ENCODE results near the gene GPR15.

Gene GPR15

GRCh38 chr3:98531622-98532274 is at the start of gene GPR15:
GPR15 (plus strand) TSS chr3:98531978; CDS start chr3:98532034, 56 bp downstream.
- no peak for DNase-seq (ENCODE audit: extremely low read depth, insufficient read length)
- no peaks in the 10 kb centered on the region for H3K27me3 ChIP-seq (replicated peaks; ENCODE audit: control insufficient read depth, insufficient read depth, low read length)
- TF ChIP-seq CTCF (IDR thresholded peaks at IDR 0.05; ENCODE audit: insufficient read depth, low read length, poor library complexity, severe bottlenecking) = no peak
- peaks cover 3% of the 10 kb centered on the region; the same call in 1 of the 2 replicates for H3K36me3 ChIP-seq (ENCODE audit: control insufficient read depth, insufficient read depth, low read length)
- H3K4me3 ChIP-seq (replicated peaks; ENCODE audit: low read depth, low read length) = peak within 1 kb of the TSS; percentile 86

- Histone ChIP-seq H3K27me3 (replicated peaks; ENCODE audit: control insufficient read depth, insufficient read depth, low read length) (no peaks in the 10 kb centered on the region), H3K4me3 (replicated peaks; ENCODE audit: low read depth, low read length) (no peak overlapping the region), H3K36me3 (ENCODE audit: control insufficient read depth, insufficient read depth, low read length) (no peaks in the 10 kb centered on the region)
- no peak for TF ChIP-seq CTCF (IDR thresholded peaks at IDR 0.05; ENCODE audit: insufficient read depth, low read length, poor library complexity, severe bottlenecking)
- DNase-seq (ENCODE audit: extremely low read depth, insufficient read length) = no peak
Measured at GRCh38 chr3:98482717-98483482, 48.9 kb upstream of the GPR15 start.

- Histone ChIP-seq H3K27me3 (replicated peaks; ENCODE audit: control insufficient read depth, insufficient read depth, low read length) (no peaks in the 10 kb centered on the region), H3K4me3 (replicated peaks; ENCODE audit: low read depth, low read length) (no peak overlapping the region), H3K36me3 (ENCODE audit: control insufficient read depth, insufficient read depth, low read length) (no peaks in the 10 kb centered on the region)
- no peak for TF ChIP-seq CTCF (IDR thresholded peaks at IDR 0.05; ENCODE audit: insufficient read depth, low read length, poor library complexity, severe bottlenecking)
- DNase-seq (ENCODE audit: extremely low read depth, insufficient read length) = no peak
Measured at GRCh38 chr3:98483626-98484025, 48.2 kb upstream of the GPR15 start.

DNA sequence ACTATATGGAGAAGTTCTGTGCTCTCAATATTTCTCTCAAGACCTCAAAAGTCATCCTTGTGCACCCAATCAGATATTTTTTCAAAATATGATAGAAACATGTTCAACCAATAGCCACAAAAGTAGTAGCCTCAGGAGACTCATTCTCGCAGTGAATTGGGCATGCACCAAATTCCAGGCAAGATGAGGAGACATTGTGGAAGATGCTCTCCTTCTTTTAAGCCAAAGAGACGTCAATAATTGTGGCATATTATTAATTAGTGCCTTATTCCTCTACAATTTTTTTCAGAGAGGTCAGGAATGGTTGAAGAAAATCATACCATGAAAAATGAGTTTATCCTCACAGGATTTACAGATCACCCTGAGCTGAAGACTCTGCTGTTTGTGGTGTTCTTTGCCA is 34.4 kb upstream of the GPR15 start, which contains the start of gene OR5K2:
Gene OR5K2 (plus strand): TSS at position 301 of the 400 bp plus-strand sequence. CDS start 0 bp downstream, at position 301.
- H3K36me3 ChIP-seq (ENCODE audit: control insufficient read depth, insufficient read depth, low read length) = no peaks in the 10 kb centered on the region
- no peak within 1 kb of the TSS for H3K4me3 ChIP-seq (replicated peaks; ENCODE audit: low read depth, low read length)
- DNase-seq (ENCODE audit: extremely low read depth, insufficient read length) = no peak
- H3K27me3 ChIP-seq (replicated peaks; ENCODE audit: control insufficient read depth, insufficient read depth, low read length) = no peaks in the 10 kb centered on the region
- no peak for TF ChIP-seq CTCF (IDR thresholded peaks at IDR 0.05; ENCODE audit: insufficient read depth, low read length, poor library complexity, severe bottlenecking)

DNA sequence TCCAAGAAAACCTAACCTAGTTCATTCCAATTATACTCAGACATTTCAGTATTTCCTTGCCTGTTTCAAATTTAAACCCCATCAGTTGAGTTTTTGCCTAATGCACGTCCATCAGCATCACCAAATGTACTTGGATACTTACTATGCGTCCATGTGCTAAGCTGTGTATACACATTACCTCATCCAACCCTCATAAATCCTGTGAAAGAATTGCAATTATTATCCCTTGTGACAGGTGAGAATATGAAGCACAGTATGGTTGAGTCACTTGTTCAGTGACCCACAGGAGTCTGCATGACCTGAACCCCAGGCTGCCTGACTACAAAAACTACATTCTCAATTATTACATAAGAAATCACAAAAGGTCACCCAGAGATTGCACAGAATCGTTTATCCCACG is 31.8 kb upstream of the GPR15 start:
- Histone ChIP-seq H3K4me3 (replicated peaks; ENCODE audit: low read depth, low read length) (no peak overlapping the region), H3K36me3 (ENCODE audit: control insufficient read depth, insufficient read depth, low read length) (no peaks in the 10 kb centered on the region), H3K27me3 (replicated peaks; ENCODE audit: control insufficient read depth, insufficient read depth, low read length) (no peaks in the 10 kb centered on the region)
- no peak for DNase-seq (ENCODE audit: extremely low read depth, insufficient read length)
- TF ChIP-seq CTCF (IDR thresholded peaks at IDR 0.05; ENCODE audit: insufficient read depth, low read length, poor library complexity, severe bottlenecking) = no peak
